HFFc6 (cell line): ENCODE measurements around the gene NSMCE1. TPM values are rescaled to one million over a fixed set of nuclear protein-coding genes. Genes with fewer than 3 reads are reported as not detected.

Experiments
- DNase-seq: peaks from one replicate; pipeline ENCODE4 v3.0.0-alpha.2; 2018
- H3K27ac Mint-ChIP-seq: 2 replicates; pipeline ENCODE4 v1.8.0; 2020; ENCODE audit warnings: mild to moderate bottlenecking, mixed read lengths
- H3K27me3 Mint-ChIP-seq: 2 replicates; pipeline ENCODE4 v1.8.0; 2021; ENCODE audit warnings: mild to moderate bottlenecking, moderate library complexity, mixed read lengths; ENCODE audit not compliant: insufficient read depth
- H3K36me3 Mint-ChIP-seq: 2 replicates; pipeline ENCODE4 v1.8.0; 2021; ENCODE audit warnings: low read depth, mixed read lengths
- H3K4me1 Mint-ChIP-seq: 2 replicates; pipeline ENCODE4 v1.8.0; 2020; ENCODE audit warnings: low read depth, mixed read lengths
- H3K4me3 Mint-ChIP-seq: 2 replicates; pipeline ENCODE4 v1.8.0; 2020; ENCODE audit warnings: mild to moderate bottlenecking, moderate library complexity, mixed read lengths
- H3K9me3 Mint-ChIP-seq: 2 replicates; pipeline ENCODE4 v1.8.0; 2020; ENCODE audit warnings: mild to moderate bottlenecking, mixed read lengths
- total RNA-seq, 6 experiments: library from RNA; stranded (reverse); fragmentation: NEBNext Ultra II Directional; extraction: Animal tissue kit (Norgen Biotek cat#: 25700); gene quantifications; 2 replicates in 1 of 6; 3 replicates in 5 of 6; pipeline ENCODE4 v1.2.3, GENCODE V29; 2021
- TF ChIP-seq, protein P1 (sequence below): fragments of 200-600 bp; sonication (generic); IDR thresholded peaks from 2 replicates; pipeline ENCODE4 v1.5.0; 2021; ENCODE audit warnings: antibody characterized with exemption, mild to moderate bottlenecking

NSMCE1 gene
- total RNA-seq, 6 experiments from 2014 or later: 63.6 to 71.3 (median 66.5) TPM

DNA sequence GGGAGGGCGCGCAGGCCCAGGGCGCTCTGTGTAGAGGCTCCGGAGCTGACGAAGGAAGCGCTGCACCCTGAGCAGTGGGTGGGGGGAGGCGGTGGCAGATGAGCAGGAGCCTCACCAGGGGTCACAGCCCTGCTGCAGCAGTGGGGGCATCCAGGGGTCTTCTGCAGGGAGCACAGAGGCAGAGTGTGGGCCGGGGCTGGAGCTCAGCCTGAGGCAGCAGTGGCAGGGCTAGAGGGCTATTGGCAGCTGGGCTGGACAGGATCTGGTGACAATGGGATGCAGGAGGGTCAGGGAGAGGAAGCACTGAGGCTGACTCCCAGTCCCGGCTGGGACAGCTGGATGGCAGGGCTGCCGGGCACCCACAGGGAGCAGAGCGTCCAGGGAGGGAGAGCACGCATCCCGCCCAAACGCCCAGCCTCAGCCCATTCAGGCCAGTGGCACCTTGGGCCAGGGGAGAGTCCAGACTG is 44.3 kb downstream of the NSMCE1 start:
- TF ChIP-seq, protein P1, sequence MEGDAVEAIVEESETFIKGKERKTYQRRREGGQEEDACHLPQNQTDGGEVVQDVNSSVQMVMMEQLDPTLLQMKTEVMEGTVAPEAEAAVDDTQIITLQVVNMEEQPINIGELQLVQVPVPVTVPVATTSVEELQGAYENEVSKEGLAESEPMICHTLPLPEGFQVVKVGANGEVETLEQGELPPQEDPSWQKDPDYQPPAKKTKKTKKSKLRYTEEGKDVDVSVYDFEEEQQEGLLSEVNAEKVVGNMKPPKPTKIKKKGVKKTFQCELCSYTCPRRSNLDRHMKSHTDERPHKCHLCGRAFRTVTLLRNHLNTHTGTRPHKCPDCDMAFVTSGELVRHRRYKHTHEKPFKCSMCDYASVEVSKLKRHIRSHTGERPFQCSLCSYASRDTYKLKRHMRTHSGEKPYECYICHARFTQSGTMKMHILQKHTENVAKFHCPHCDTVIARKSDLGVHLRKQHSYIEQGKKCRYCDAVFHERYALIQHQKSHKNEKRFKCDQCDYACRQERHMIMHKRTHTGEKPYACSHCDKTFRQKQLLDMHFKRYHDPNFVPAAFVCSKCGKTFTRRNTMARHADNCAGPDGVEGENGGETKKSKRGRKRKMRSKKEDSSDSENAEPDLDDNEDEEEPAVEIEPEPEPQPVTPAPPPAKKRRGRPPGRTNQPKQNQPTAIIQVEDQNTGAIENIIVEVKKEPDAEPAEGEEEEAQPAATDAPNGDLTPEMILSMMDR: no peak
- Mint-ChIP-seq H3K4me1 (peaks cover 26% of the 10 kb centered on the region), H3K27ac (no peak overlapping the region), H3K9me3 (no peaks in the 10 kb centered on the region), H3K27me3 (peaks cover 4% of the 10 kb centered on the region), H3K4me3 (no peak overlapping the region), H3K36me3 (no peaks in the 10 kb centered on the region; the same call in 1 of the 2 replicates)
- DNase-seq: no peak

DNA sequence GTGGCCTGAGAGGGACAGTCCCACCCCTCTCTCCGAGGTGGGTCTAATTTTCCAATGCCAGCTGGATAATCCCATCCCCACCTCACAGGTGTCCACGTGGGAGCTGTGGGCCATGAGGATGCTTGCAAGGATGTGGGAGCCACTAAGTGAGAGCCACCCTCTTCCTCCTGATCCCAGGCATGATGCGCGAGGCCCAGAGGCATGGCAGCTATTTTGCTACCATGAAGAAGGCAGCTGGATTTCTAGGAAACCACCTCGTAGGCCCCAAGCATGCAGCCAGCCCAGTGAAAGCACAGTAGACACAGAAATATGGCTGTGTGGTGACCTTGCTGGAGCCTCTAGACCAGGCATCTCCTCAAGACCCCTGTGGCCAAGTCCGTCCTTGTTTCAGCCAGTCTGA is 44.9 kb downstream of the NSMCE1 start:
- H3K27ac Mint-ChIP-seq: no peak overlapping the region
- peaks cover 26% of the 10 kb centered on the region for H3K4me1 Mint-ChIP-seq
- H3K27me3 Mint-ChIP-seq: peaks cover 4% of the 10 kb centered on the region
- TF ChIP-seq, protein P1: no peak
- no peak for DNase-seq
- H3K4me3 Mint-ChIP-seq: no peak overlapping the region
- H3K9me3 Mint-ChIP-seq: no peaks in the 10 kb centered on the region
- H3K36me3 Mint-ChIP-seq: no peaks in the 10 kb centered on the region; the same call in 1 of the 2 replicates

DNA sequence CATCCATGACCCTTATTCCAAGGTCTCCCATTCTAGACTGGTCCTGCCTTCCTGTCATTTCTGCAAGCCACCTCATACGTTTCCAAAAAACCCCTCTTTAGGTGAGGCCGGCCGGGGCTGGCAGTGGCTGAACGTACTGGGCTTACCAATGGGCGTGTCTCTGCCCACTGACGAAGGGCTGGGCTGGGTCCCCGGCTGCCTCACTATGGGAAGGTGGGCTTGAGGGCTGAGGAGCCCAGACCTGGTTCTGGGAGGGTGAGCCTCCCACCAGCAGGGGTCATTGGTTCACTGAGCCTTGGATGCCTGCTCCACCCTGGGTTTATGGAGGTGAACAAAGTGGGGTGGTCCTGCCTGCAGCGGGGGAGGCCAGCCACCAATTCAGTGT is 45.4 kb downstream of the NSMCE1 start:
- TF ChIP-seq, protein P1: peak; percentile 51
- no peak for DNase-seq
- peak overlapping the region; percentile 89 for H3K27ac Mint-ChIP-seq
- no peaks in the 10 kb centered on the region; the same call in 1 of the 2 replicates for H3K36me3 Mint-ChIP-seq
- peak overlapping the region; percentile 25; the same call in 1 of the 2 replicates for H3K4me3 Mint-ChIP-seq
- H3K27me3 Mint-ChIP-seq: peaks cover 4% of the 10 kb centered on the region
- no peaks in the 10 kb centered on the region for H3K9me3 Mint-ChIP-seq
- H3K4me1 Mint-ChIP-seq: peaks cover 26% of the 10 kb centered on the region

DNA sequence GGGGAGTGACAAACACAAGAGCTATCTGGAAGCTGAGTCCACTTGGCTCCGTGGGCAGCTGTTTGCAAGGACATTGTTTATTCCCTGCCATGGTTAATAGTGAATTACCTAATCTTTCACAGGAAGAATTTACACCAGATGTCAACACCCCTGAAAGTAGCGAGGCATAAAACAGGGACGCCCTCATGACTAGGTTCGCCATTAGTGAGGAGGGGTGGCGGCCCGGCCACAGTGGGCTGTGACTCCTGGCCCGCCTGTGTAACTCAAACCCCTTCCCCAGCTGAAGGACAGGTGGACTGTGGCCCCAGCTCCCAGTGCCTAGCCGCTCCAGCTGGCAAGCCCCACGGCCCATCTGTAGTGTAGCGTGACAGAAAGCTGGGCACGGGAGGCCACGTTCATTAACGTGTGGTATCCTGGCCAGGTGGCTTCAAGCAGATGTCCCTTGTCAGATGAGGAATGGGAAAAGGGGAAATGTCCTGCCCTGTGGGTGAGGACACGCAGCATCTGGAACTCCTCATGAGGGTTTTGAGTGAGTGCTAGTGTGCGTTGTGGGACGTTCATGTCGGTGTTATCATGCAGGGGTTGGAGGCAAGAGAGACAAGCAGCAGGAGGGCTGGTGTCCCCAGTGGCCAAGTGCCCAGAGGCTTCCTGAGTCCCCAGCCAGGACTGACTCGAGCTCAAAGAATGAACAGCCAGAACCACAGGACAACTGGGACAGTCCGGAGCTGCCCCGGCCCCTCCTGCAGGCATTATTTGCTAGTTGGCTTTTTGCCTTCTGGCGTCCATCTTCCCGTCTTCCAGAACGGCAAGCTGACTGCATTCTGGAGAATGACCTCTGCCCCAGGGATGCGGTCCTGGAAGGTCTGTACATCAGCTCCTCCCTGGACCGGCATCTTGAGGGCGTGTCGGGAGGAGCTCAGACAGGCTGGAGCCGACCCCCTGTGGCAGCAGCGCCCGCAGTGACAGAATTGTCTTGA is 46.0 kb downstream of the NSMCE1 start:
- Mint-ChIP-seq H3K4me1 (peaks cover 26% of the 10 kb centered on the region), H3K4me3 (peak overlapping the region; percentile 26), H3K36me3 (no peaks in the 10 kb centered on the region; the same call in 1 of the 2 replicates), H3K27me3 (peaks cover 4% of the 10 kb centered on the region), H3K9me3 (no peaks in the 10 kb centered on the region), H3K27ac (peak overlapping the region; percentile 89)
- DNase-seq: peak; percentile 75
- TF ChIP-seq, protein P1: no peak

DNA sequence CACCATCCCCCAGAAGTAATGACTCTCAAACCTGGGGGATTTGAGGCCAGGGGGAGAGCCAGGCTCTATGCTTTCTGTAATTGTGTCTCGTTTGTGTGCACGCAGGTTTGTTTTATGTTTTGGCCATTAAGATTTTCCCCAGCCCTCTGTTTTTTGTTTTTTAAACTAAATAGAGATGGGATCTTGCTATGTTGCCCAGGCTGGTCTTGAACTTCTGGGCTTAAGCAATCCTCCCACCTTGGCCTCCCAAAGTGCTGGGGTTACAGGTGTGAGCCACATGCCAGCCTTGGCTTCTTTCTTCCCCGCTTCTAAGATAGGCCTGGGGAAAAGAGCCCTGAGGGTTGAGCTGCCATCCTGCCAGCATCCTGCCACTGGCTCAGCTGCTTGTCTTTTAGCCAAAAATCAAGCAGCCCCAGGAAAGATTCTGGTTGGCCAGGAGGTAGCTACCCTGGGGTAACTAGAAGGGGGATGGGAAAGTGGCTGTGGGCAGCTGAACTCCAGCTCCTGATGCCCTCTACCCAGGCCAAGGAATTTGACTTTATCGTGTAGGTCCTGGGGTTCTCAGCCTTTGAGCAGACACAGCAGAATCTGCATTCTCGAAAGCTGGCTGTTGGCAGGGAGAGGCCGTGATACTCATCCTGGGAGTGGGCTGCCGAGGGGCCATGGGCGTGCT is 46.9 kb downstream of the NSMCE1 start:
- peaks cover 26% of the 10 kb centered on the region for H3K4me1 Mint-ChIP-seq

More for the DNA sequence above, 46.9 kb downstream of the NSMCE1 start:
- Mint-ChIP-seq H3K4me3 (peak overlapping the region; percentile 26; the same call in 1 of the 2 replicates), H3K27me3 (peaks cover 4% of the 10 kb centered on the region), H3K36me3 (no peaks in the 10 kb centered on the region; the same call in 1 of the 2 replicates), H3K27ac (peak overlapping the region; percentile 89), H3K9me3 (no peaks in the 10 kb centered on the region)
- no peak for DNase-seq
- TF ChIP-seq, protein P1: no peak
